Measurements from ENCODE around the gene SETDB2. TPM values are rescaled to one million over a fixed set of nuclear protein-coding genes. Genes with fewer than 3 reads are reported as not detected.

Gene SETDB2
- total RNA-seq, 4 donors from 2014 or later = 1.7 to 6.2 (median 4.6) TPM

DNA sequence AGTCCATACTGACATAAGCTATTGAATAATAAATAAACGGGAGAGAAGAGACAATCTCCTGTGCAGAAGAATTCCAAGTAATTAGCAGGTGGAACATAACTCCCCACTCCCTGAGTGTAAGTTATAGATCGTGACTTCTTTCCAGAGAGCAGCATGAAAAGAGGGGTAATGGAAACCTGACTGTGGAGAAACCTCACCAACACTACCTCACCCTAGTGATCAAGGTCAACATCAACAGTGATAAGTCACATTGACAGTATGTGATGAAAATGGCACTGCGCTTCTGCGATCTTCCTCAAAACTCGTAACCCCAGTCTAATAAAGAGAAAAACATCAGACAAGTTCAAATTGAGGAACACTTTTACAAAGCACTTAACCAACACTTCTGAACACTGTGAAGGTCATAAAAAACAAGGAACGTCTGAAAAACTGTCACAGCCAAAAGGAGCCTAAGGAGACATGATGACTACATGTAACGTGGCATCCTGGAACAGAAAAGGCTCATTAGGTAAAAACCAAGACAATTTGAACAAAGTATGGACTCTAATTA, 20.0 kb upstream of the SETDB2 start:
- H3K27me3 ChIP-seq = no peaks in the 10 kb centered on the region

DNA sequence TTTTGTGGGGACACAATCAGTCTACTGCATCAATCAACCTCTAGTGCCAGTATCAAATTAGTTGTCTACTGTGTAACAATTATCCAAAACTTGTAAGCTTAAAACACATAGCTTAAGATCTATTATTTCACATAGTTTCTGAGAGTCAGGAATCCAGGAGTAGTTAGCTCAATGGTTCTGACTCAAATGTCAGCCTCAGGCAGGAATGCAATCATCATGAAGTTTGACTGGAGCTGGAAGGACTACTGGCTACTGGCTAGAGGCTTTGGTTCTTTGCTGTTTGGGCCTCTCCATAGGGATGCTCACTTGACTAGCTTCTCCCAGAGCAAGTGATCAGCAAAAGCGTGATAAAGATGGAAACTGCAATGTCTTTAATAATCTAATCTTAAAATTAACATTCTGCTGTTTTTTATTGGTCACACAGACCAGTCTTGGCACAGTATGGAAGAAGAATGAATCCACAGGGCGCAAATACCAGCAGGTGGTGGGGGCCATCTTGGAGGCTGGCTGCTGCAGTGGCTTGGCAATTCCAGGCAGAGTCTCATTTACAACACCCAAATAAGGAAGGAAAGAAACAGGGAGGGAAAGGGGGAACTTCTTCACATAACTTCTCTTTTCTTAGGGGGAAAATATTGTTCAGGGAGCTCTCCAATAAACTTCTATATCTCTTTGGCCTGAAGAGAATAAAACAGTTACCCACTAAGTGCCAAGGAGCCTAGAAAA, 15.9 kb upstream of the SETDB2 start:
- TF ChIP-seq, protein P1, sequence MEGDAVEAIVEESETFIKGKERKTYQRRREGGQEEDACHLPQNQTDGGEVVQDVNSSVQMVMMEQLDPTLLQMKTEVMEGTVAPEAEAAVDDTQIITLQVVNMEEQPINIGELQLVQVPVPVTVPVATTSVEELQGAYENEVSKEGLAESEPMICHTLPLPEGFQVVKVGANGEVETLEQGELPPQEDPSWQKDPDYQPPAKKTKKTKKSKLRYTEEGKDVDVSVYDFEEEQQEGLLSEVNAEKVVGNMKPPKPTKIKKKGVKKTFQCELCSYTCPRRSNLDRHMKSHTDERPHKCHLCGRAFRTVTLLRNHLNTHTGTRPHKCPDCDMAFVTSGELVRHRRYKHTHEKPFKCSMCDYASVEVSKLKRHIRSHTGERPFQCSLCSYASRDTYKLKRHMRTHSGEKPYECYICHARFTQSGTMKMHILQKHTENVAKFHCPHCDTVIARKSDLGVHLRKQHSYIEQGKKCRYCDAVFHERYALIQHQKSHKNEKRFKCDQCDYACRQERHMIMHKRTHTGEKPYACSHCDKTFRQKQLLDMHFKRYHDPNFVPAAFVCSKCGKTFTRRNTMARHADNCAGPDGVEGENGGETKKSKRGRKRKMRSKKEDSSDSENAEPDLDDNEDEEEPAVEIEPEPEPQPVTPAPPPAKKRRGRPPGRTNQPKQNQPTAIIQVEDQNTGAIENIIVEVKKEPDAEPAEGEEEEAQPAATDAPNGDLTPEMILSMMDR (IDR thresholded peaks at IDR 0.05 in 4 of 5, conservative IDR thresholded peaks at IDR 0.05 in 1 of 5) = no peak
- TF ChIP-seq POLR2A (IDR thresholded peaks at IDR 0.05) = no peak
- ATAC-seq (no peak), DNase-seq (no peak)
- no peaks in the 10 kb centered on the region for H3K4me1 ChIP-seq
- H3K9me3 ChIP-seq = no peaks in the 10 kb centered on the region
- intact Hi-C loops (cut with DNase I; ENCODE audit: low total_unique reads) = no loop called here
- peaks cover 0 to 30% of the 10 kb centered on the region in 2 donors for H3K36me3 ChIP-seq
- in situ Hi-C loops (cut with MboI; ENCODE audit: low sequenced_read_pairs in 4 of 4) = loop anchor here in 1 of 4 donors (25.0 kb wide), 1 partner anchor 316 kb away; no protein-coding TSS in a partner anchor
- no peaks in the 10 kb centered on the region for H3K27me3 ChIP-seq
- no peak overlapping the region for H3K27ac ChIP-seq
- no peak overlapping the region for H3K4me3 ChIP-seq

More for the DNA sequence above, 20.0 kb upstream of the SETDB2 start:
- Histone ChIP-seq H3K4me1 (no peaks in the 10 kb centered on the region), H3K4me3 (no peak overlapping the region), H3K9me3 (no peaks in the 10 kb centered on the region), H3K36me3 (peaks cover 0 to 15% of the 10 kb centered on the region in 2 donors), H3K27ac (no peak overlapping the region)
- no peak for DNase-seq
- ATAC-seq = no peak
- intact Hi-C loops (cut with DNase I; ENCODE audit: low total_unique reads) = no loop called here
- in situ Hi-C loops (cut with MboI; ENCODE audit: low sequenced_read_pairs in 4 of 4) = no loop called here
- TF ChIP-seq, protein P1 (IDR thresholded peaks at IDR 0.05 in 4 of 5, conservative IDR thresholded peaks at IDR 0.05 in 1 of 5) = no peak
- no peak for TF ChIP-seq POLR2A (IDR thresholded peaks at IDR 0.05)

- no peaks in the 10 kb centered on the region for H3K9me3 ChIP-seq
- H3K27me3 ChIP-seq = no peaks in the 10 kb centered on the region
- no peaks in the 10 kb centered on the region for H3K4me1 ChIP-seq
- no peak for ATAC-seq
- no peak overlapping the region for H3K4me3 ChIP-seq
- DNase-seq = no peak
- H3K27ac ChIP-seq = no peak overlapping the region
- in situ Hi-C loops (cut with MboI; ENCODE audit: low sequenced_read_pairs in 4 of 4) = loop anchor here in 1 of 4 donors (25.0 kb wide), 1 partner anchor 317 kb away; no protein-coding TSS in a partner anchor
- TF ChIP-seq, protein P1 (IDR thresholded peaks at IDR 0.05 in 4 of 5, conservative IDR thresholded peaks at IDR 0.05 in 1 of 5) = no peak
- TF ChIP-seq POLR2A (IDR thresholded peaks at IDR 0.05) = no peak
- intact Hi-C loops (cut with DNase I; ENCODE audit: low total_unique reads) = no loop called here
- H3K36me3 ChIP-seq = peaks cover 0 to 30% of the 10 kb centered on the region in 2 donors
Observed at GRCh38 chr13:49429121-49429520, 15.0 kb upstream of the SETDB2 start.

DNA sequence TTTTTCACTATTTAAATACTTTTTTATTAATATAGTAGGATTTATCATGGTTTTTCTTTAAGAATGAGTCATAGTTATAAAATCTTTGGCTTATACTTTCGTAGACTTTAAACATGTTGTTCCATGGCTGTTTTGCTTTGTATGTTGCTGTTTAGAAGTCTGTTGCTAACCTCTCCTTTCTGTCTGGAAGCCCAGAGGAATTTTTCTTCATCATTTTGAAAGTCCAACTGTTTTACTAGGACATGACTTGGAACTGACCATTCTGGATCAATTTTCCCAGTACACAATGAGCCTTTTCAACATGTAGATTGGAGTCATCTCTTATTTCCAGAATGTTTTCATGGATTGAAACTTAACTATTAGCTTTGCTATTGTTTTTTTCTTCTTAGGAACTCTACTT, 8.1 kb upstream of the SETDB2 start:
- Histone ChIP-seq H3K27me3 (no peaks in the 10 kb centered on the region), H3K27ac (no peak overlapping the region)

More for the DNA sequence above, 8.1 kb upstream of the SETDB2 start:
- no peak for DNase-seq
- TF ChIP-seq, protein P1 (IDR thresholded peaks at IDR 0.05 in 4 of 5, conservative IDR thresholded peaks at IDR 0.05 in 1 of 5) = no peak
- TF ChIP-seq POLR2A (IDR thresholded peaks at IDR 0.05) = no peak
- intact Hi-C loops (cut with DNase I; ENCODE audit: low total_unique reads) (no loop called here), in situ Hi-C loops (cut with MboI; ENCODE audit: low sequenced_read_pairs in 4 of 4) (loop anchor here in 2 of 4 donors (5.0 to 25.0 kb wide), 3 partner anchors 131 to 324 kb away; no protein-coding TSS in a partner anchor)
- no peak overlapping the region for H3K4me3 ChIP-seq
- peaks cover 0 to 15% of the 10 kb centered on the region in 2 donors for H3K36me3 ChIP-seq
- no peaks in the 10 kb centered on the region for H3K9me3 ChIP-seq
- no peaks in the 10 kb centered on the region for H3K4me1 ChIP-seq
- ATAC-seq = peak in 1 of 2 donors; percentile 33
